Breast epithelium (tissue), 4 donors: Measurements from ENCODE around the gene RSU1. TPM values are rescaled to one million over a fixed set of nuclear protein-coding genes. Genes with fewer than 3 reads are reported as not detected.

Experiments
- DNase-seq, 2 donors: peaks; one replicate each; pipeline ENCODE4 v3.0.0-alpha.2; 2019; ENCODE audit warnings: low spot score in 2 of 2
- H3K27ac ChIP-seq, 2 donors: fragments of 200-600 bp; sonication (generic) in 1 of 2; one replicate each; pipeline ENCODE4 v1.5.1; 2016 to 2019; ENCODE audit warnings: mild to moderate bottlenecking in 1 of 2
- H3K27me3 ChIP-seq, 2 donors: fragments of 200-600 bp; sonication (generic) in 1 of 2; one replicate each; pipeline versions ENCODE4 v1.5.1 to v1.6.0; 2017 to 2019; ENCODE audit warnings: control low read depth in 1 of 2, mild to moderate bottlenecking in 1 of 2
- H3K36me3 ChIP-seq: fragments of 200-600 bp; one replicate; pipeline ENCODE4 v1.5.1; 2019
- H3K4me1 ChIP-seq, 2 donors: fragments of 200-600 bp; sonication (generic); one replicate each; pipeline ENCODE4 v1.5.1; 2016 to 2019; ENCODE audit warnings: control low read depth in 1 of 2
- H3K4me3 ChIP-seq, 3 donors: fragments of 200-600 bp; sonication (generic); 1 replicate in 2 of 3; 2 replicates in 1 of 3; pipeline ENCODE4 v1.5.1; 2016 to 2019; ENCODE audit warnings: mild to moderate bottlenecking in 3 of 3, moderate library complexity in 2 of 3
- H3K9me3 ChIP-seq, 2 donors: fragments of 200-600 bp; sonication (generic) in 1 of 2; one replicate each; pipeline ENCODE4 v1.5.1; 2016 to 2019; ENCODE audit warnings: control low read depth in 1 of 2
- CTCF ChIP-seq, 3 donors: fragments of 450-650 bp; IDR thresholded peaks; one replicate each; pipeline ENCODE4 v1.5.1; 2016 to 2017; ENCODE audit warnings: antibody characterized with exemption in 3 of 3, mild to moderate bottlenecking in 3 of 3, moderate library complexity in 3 of 3
- POLR2A ChIP-seq: fragments of 450-650 bp; IDR thresholded peaks from one replicate; pipeline ENCODE4 v1.6.1; 2016; ENCODE audit warnings: antibody characterized with exemption, mild to moderate bottlenecking, moderate library complexity
- POLR2AphosphoS5 ChIP-seq, 3 donors: sonication (generic); formaldehyde crosslinking; IDR thresholded peaks; one replicate each; pipeline ENCODE4 v1.6.1; 2017; ENCODE audit warnings: antibody characterized with exemption in 3 of 3
- intact Hi-C: fragments of 100-400 bp; cut with DNase I; formaldehyde crosslinking; loops from one replicate; pipeline ENCODE4 v1.15.1; 2023; ENCODE audit warnings: low total_unique reads
- total RNA-seq, 3 donors: library from RNA; depleted of rRNA; stranded (reverse); fragments of >200 nt; gene quantifications; one replicate each; pipeline ENCODE4 v1.1.0, GENCODE V29; 2016

The RSU1 gene
- total RNA-seq, 3 donors from 2014 or later, result 60.9 to 74.1 (median 63.6) TPM

- DNase-seq, result no peak
- H3K27ac ChIP-seq, result no peak overlapping the region
- H3K4me3 ChIP-seq, result no peak overlapping the region
- no peaks in the 10 kb centered on the region for H3K36me3 ChIP-seq
- intact Hi-C loops, result no loop called here
- TF ChIP-seq CTCF (IDR thresholded peaks at IDR 0.05) (no peak), POLR2AphosphoS5 (IDR thresholded peaks at IDR 0.05) (no peak), POLR2A (no peak)
- no peaks in the 10 kb centered on the region for H3K9me3 ChIP-seq
- H3K4me1 ChIP-seq, result no peaks in the 10 kb centered on the region
- no peaks in the 10 kb centered on the region for H3K27me3 ChIP-seq
Observed at GRCh38 chr10:16603308-16603707, 213.9 kb downstream of the RSU1 start.

- Histone ChIP-seq H3K27me3 (no peaks in the 10 kb centered on the region), H3K9me3 (no peaks in the 10 kb centered on the region), H3K27ac (no peak overlapping the region), H3K36me3 (no peaks in the 10 kb centered on the region), H3K4me3 (no peak overlapping the region), H3K4me1 (no peaks in the 10 kb centered on the region)
- intact Hi-C loops, result no loop called here
- no peak for DNase-seq
- TF ChIP-seq POLR2AphosphoS5 (IDR thresholded peaks at IDR 0.05), result no peak
- no peak for TF ChIP-seq CTCF (IDR thresholded peaks at IDR 0.05)
- TF ChIP-seq POLR2A, result no peak
Observed at GRCh38 chr10:16602104-16602775, 215.0 kb downstream of the RSU1 start.

- H3K4me1 ChIP-seq, result no peaks in the 10 kb centered on the region
- H3K4me3 ChIP-seq, result no peak overlapping the region
- H3K27ac ChIP-seq, result no peak overlapping the region
- no peak for DNase-seq
- H3K9me3 ChIP-seq, result no peaks in the 10 kb centered on the region
- H3K27me3 ChIP-seq, result no peaks in the 10 kb centered on the region
- H3K36me3 ChIP-seq, result no peaks in the 10 kb centered on the region
- intact Hi-C loops, result no loop called here
- no peak for TF ChIP-seq POLR2AphosphoS5 (IDR thresholded peaks at IDR 0.05)
- TF ChIP-seq POLR2A, result no peak
- TF ChIP-seq CTCF (IDR thresholded peaks at IDR 0.05), result no peak
Observed at GRCh38 chr10:16599662-16600061, 217.6 kb downstream of the RSU1 start.

DNA sequence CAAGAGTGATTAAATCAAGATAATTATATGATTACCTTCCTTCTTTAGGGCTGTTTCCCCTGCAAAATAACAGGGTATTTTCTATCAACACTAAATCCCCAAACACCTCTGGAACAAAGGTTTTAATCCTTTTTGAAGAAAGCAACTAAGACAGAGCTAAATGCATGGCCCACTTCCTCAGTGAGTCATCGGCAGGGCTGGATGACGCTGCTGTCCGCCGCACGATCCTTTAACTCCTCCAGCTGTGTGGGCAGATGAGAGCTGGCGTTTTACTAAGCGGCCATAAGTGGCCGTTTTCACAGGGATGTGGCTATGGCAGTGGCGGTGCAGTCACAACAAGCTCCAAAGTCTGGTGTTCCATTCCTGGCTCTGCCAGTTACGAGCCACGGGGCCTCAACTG, 219.6 kb downstream of the RSU1 start:
- no peaks in the 10 kb centered on the region for H3K36me3 ChIP-seq
- no peaks in the 10 kb centered on the region for H3K9me3 ChIP-seq
- H3K4me1 ChIP-seq, result no peaks in the 10 kb centered on the region
- TF ChIP-seq POLR2A, result no peak
- TF ChIP-seq POLR2AphosphoS5 (IDR thresholded peaks at IDR 0.05), result no peak
- no peak for TF ChIP-seq CTCF (IDR thresholded peaks at IDR 0.05)
- no peak for DNase-seq
- no peaks in the 10 kb centered on the region for H3K27me3 ChIP-seq
- H3K27ac ChIP-seq, result no peak overlapping the region
- no peak overlapping the region for H3K4me3 ChIP-seq
- intact Hi-C loops, result no loop called here

DNA sequence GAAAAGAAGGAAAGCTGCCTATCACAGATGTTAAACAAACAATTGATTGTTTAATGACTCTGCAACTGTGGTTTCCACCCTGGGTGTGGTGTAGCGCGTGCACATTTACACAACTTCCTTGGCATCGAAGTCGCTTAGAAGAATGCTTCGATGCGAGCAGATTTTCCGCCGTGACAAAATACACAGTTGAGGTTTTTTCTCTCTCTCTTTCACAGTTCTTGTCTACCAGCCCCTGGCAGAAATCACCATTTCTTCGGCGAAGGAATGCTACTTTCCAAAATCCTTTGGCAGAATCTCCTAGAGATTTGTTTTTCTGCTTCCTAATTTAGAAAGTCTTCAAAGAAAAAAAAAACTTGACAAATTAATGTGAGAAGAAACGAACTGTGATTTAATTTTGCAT, 224.8 kb downstream of the RSU1 start:
- no peaks in the 10 kb centered on the region for H3K4me1 ChIP-seq
- intact Hi-C loops, result no loop called here

More for the DNA sequence above, 224.8 kb downstream of the RSU1 start:
- no peaks in the 10 kb centered on the region for H3K36me3 ChIP-seq
- H3K27me3 ChIP-seq, result no peaks in the 10 kb centered on the region
- DNase-seq, result no peak
- no peak overlapping the region for H3K4me3 ChIP-seq
- no peaks in the 10 kb centered on the region for H3K9me3 ChIP-seq
- H3K27ac ChIP-seq, result no peak overlapping the region
- no peak for TF ChIP-seq CTCF (IDR thresholded peaks at IDR 0.05)
- TF ChIP-seq POLR2AphosphoS5 (IDR thresholded peaks at IDR 0.05), result no peak
- TF ChIP-seq POLR2A, result no peak
